AG04449 (cell line): ENCODE results near the gene SCN11A.

ENCODE experiments used
- CTCF ChIA-PET: fragments of 350-600 bp; formaldehyde crosslinking; extraction: SDS; loops from one replicate; lab custom pipeline; 2021; ENCODE audit warnings: antibody characterized with exemption; lab: Yijun Ruan, JAX
- POLR2A ChIA-PET: fragments of 400-600, 350-600 bp; formaldehyde crosslinking; extraction: SDS; loops from one replicate; lab custom pipeline; 2020; ENCODE audit warnings: antibody characterized with exemption, inconsistent platforms; lab: Yijun Ruan, JAX
- DNase-seq: peaks from one replicate; pipeline ENCODE4 v3.0.0-alpha.2; 2010; ENCODE audit warnings: low read depth, low spot score
- H3K4me3 ChIP-seq: 2 replicates; pipeline ENCODE4 v1.5.1; 2011; ENCODE audit warnings: low read depth, mild to moderate bottlenecking, control low read depth, low read length
- CTCF ChIP-seq: IDR thresholded peaks from one replicate; pipeline ENCODE4 v1.5.1; 2011; ENCODE audit warnings: mild to moderate bottlenecking, moderate library complexity, low read length, control low read depth, inconsistent platforms; ENCODE audit not compliant: insufficient read depth; ENCODE audit errors: missing control alignments

The SCN11A gene

GRCh38 chr3:39021029-39021428 is 30.7 kb downstream of the SCN11A start:
- DNase-seq: no peak
- POLR2A ChIA-PET: no interaction called here

GRCh38 chr3:39019299-39019698 is 32.4 kb downstream of the SCN11A start:
- no peak overlapping the region for H3K4me3 ChIP-seq
- POLR2A ChIA-PET: no interaction called here
- CTCF ChIA-PET: interaction anchor here (1.2 to 2.8 kb wide), 3 partner anchors 11 to 19 kb away, joined by 3 to 9 read pairs (median 5); no protein-coding TSS in a partner anchor
- no peak for DNase-seq
- TF ChIP-seq CTCF: no peak

More at GRCh38 chr3:39021029-39021428, 30.7 kb downstream of the SCN11A start:
- H3K4me3 ChIP-seq: no peak overlapping the region
- TF ChIP-seq CTCF: no peak
- CTCF ChIA-PET: interaction anchor here (2.8 kb wide), 1 partner anchor 21 kb away, joined by 9 read pairs; no protein-coding TSS in a partner anchor

GRCh38 chr3:39015418-39015817 is 36.3 kb downstream of the SCN11A start:
- POLR2A ChIA-PET: no interaction called here
- H3K4me3 ChIP-seq: no peak overlapping the region
- CTCF ChIA-PET: no interaction called here
- TF ChIP-seq CTCF: no peak
- no peak for DNase-seq

- no peak for DNase-seq
- no peak for TF ChIP-seq CTCF
- ChIA-PET CTCF (interaction anchor here (2.3 to 2.5 kb wide), 2 partner anchors 14 to 16 kb away, joined by 8 to 11 read pairs; no protein-coding TSS in a partner anchor), POLR2A (no interaction called here)
- no peak overlapping the region for H3K4me3 ChIP-seq
These were observed 37.7 kb downstream of the SCN11A start for GRCh38 chr3:39013921-39014509.

- ChIA-PET CTCF (interaction anchor here (2.3 to 2.5 kb wide), 2 partner anchors 13 to 17 kb away, joined by 8 to 11 read pairs; no protein-coding TSS in a partner anchor), POLR2A (no interaction called here)
- H3K4me3 ChIP-seq: no peak overlapping the region
- no peak for DNase-seq
- TF ChIP-seq CTCF: no peak
These were observed 38.5 kb downstream of the SCN11A start for GRCh38 chr3:39013289-39013688.

GRCh38 chr3:39011191-39011736 is 40.5 kb downstream of the SCN11A start:
- POLR2A ChIA-PET: no interaction called here
- TF ChIP-seq CTCF: no peak
- H3K4me3 ChIP-seq: no peak overlapping the region
- CTCF ChIA-PET: interaction anchor here (2.5 kb wide), 1 partner anchor 11 kb away, joined by 11 read pairs; no protein-coding TSS in a partner anchor
- DNase-seq: no peak
